GM19023 (cell line): ENCODE data around the gene SLC25A42.
"Not testable (repeated sequence)": the region's sequence is repeated elsewhere in the genome, so short reads cannot be mapped to it uniquely, and the experiment has no call there.

Source experiments
- ATAC-seq: cut with Tn5 transposase; IDR thresholded peaks from one replicate; pipeline ENCODE4 v1.9.1; 2021; ENCODE audit warnings: mild to moderate bottlenecking, moderate library complexity; ENCODE audit not compliant: unreplicated experiment

SLC25A42 gene

DNA sequence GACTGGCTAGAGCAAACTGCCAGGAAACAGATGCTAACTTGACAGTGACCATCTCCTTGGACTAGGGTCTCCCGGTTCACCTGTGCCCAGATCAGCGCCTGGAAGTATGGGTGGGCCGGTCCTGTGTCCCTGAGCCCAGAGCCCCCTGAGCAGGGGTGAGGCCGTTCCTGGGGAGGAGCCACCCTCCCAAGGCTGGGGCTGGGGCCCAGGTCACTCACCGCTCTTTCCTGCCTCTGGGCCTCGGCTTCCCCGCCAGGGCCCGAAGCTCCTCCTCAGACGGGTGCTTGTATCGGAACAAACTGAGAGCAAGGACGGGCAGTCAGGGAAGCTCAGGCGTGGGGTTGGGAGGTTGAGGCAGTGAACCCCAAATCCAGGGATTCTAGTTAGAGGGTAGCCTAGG is 69.1 kb downstream of the SLC25A42 start:
- no peak for ATAC-seq

DNA sequence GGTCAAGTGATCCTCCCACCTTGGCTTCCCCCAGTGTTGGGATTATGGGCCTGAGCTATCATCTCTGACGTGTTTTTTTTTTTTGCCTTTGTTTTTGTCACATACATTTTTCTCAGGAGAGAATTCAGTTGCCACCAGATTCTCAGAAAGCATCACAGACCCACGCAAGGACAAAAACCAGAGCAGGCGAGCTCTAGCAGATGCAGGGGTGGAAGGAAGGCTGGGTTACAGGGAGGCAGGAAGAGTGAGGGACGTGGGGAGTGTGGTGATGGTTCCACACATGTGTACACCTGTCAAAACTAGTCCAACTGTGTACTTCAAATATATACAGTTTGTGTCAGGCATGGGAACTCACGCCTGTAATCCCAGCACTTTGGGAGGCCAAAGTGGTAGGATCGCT is 70.2 kb downstream of the SLC25A42 start:
- ATAC-seq = no peak

DNA sequence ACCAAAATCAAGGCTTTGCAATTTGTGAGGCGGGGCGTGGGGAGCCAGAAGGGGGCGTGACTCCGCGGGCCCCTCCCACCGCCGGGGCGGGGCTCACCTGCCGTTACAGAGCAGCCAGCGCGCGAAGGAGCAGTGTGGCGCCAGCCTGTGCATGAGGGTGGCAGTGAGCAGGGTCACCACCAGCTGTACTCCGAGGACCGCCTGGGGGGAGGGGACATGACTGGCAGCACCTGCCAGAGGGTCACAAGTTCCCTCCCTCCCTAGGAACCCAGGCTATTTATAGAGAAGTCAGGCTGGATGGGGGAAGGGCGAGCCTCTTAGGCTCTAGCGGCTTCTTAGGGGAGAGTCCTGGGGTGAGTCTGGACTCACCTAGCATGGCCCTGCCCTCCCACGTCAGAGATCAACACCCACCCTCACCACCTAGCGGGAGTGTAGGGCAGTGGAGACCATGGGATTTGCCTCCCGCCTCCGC is 70.9 kb downstream of the SLC25A42 start:
- ATAC-seq = no peak

DNA sequence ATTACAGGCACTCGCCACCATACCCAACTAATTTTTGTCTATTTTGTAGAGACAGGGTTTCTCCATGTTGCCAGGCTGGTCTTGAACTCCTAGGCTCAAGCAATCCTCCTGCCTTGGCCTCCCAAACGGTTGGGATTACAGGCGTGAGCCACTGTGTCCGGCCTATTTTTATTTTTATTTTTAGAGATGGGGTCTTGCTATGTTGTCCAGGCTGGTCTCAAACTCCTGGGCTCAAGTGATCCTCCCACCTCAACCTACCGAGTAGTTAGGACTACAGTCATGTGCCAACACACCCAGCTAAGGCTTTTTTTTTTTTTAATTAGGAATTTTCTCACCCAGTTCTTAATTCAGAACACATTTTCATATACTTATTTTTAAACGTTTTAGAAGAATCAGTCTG is 71.9 kb downstream of the SLC25A42 start:
- not testable (repeated sequence) for ATAC-seq

DNA sequence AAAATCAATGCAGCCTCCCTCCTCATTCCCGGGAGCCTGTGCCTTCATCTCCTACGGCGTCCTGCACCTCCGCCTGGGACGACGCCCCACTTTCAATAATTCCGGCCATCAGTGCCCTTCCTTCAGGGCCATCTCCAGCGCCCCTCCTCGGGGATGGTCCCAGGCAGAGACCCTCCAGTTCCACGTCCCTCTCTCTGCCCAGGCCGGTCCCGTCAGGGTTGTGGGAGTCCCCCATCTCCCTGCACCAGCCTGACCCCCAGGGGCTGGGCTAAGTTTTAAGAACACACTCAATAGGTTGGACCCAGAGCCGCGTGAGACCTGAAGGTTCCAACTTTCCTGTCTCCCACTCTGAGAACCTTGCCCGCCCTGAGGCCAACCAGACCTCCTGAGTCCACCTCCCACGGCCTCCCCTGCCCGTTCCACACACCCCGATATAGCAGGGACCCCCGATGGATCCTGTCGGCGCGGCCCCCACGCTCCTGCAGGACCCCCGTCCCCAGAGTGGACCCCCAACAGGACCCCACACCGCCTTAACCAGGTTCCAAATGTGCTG is 73.8 kb downstream of the SLC25A42 start:
- no peak for ATAC-seq

DNA sequence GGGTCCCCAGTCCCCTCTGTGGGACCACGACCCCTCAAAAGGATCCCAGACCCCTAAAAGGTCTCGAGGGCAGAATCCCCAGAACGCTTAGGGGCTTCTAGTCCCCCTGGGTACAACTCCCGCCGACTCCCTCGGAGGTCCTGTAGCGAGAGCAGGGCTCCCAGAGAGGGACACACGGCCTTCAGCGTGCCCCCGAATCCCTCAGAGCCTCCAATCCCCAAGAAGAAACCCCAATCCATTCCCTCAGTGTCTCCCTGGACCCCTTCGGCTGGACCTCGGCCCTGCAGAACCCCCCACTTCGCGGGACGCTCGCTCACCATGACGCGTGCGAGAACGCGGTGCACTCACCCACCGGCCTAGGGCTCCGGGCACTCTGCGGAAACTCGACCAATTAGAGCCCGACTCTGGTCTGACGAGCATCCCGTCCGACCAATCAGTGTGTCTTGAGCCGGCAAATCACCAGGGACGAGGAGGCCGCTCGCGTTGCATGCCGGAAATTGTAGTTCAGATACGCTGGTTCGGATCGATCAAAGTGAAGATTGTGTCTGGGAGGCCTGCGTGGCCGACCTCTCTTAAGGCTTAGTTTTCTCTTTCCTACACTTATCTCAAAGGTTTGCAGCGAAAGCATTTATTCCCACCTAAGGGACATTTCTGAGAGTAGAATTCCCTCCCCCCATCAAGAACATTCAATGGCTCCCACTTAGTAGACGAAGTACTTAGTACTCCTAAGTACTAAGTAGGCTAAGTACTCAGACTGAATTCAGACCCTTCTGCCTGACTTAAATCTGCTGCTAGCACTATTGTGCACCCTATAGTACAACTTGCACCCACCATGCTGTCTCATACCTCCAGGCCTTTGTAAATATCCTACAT is 74.6 kb downstream of the SLC25A42 start, which contains the start of gene TMEM161A:
Gene TMEM161A, minus strand, starts transcription at position 370 of the 873 bp plus-strand sequence. Its CDS starts 50 bp downstream, at position 320.
- ATAC-seq = peak; percentile 99

DNA sequence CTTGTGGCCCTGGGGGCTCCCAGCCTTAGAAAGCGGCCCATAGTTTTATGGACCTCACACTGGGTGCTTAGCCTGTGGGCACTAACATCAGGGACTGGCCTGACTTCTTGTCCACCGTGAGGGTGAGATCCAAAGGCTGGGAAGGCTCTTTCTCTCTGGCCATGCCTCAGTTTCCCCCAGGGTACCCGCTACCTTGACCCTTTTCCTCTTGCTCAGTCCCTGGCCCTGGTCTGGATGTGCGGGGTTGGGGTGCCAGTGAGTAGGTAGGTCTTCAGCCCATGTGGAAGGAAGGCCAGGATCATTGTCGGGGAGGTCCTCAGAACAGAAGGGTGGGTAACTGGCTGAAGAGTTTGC is 76.1 kb downstream of the SLC25A42 start:
- no peak for ATAC-seq

DNA sequence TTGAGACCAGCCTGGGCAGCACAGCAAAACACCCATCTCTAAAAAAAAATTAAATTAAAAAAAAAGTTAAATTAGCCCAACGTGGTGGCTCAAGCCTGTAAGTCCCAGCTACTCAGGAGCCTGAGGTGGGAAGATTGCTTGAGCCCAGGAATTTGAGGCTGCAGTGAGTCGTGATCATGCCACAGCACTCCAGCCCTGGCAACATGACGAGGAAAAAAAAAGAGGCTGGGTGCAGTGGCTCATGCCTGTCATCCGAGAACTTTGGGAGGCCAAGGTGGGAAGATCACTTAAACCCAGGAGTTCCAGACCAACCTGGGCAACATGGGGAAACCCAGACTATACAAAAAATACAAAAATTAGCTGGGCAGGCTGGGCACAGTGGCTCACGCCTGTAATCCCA is 76.7 kb downstream of the SLC25A42 start:
- ATAC-seq = no peak

DNA sequence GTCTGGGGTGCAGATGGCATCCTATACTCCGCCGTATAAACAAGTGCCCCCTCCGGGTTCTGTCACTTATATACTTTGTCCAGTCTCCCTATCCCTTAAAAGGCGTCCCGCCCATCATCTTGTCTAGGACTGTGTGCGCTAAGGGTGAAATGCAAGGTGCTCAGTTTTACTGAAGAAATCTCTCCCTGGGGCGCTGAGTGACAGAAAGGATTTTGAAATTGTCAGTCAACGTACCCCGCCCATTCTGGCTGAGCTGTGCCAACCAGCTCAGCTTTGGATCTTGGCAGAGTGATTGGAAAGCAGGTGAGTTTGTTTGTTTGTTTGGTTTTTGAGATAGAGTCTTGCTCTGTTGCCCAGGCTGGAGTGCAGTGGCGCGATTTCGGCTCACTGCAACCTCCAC is 78.6 kb downstream of the SLC25A42 start:
- no peak for ATAC-seq

DNA sequence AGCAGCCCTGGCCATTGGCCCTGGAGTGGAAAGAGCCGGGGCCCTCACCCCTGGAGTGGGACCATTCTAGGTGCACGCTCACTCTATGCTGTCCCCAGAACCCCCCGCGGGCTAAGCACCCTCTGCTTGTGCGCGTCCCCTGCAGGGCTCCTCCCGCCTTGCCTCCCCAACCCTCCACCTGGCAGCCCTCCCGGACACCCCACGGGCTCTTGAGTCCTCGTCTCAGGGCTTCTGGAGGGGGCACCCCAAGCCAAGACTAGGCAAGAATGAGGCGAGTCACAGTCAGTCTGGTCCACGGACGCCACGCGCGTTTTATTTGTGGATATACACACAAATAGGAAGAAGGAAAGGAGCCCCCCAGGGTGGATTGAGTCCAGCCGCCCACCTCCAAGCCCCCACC is 81.5 kb downstream of the SLC25A42 start:
- no peak for ATAC-seq

DNA sequence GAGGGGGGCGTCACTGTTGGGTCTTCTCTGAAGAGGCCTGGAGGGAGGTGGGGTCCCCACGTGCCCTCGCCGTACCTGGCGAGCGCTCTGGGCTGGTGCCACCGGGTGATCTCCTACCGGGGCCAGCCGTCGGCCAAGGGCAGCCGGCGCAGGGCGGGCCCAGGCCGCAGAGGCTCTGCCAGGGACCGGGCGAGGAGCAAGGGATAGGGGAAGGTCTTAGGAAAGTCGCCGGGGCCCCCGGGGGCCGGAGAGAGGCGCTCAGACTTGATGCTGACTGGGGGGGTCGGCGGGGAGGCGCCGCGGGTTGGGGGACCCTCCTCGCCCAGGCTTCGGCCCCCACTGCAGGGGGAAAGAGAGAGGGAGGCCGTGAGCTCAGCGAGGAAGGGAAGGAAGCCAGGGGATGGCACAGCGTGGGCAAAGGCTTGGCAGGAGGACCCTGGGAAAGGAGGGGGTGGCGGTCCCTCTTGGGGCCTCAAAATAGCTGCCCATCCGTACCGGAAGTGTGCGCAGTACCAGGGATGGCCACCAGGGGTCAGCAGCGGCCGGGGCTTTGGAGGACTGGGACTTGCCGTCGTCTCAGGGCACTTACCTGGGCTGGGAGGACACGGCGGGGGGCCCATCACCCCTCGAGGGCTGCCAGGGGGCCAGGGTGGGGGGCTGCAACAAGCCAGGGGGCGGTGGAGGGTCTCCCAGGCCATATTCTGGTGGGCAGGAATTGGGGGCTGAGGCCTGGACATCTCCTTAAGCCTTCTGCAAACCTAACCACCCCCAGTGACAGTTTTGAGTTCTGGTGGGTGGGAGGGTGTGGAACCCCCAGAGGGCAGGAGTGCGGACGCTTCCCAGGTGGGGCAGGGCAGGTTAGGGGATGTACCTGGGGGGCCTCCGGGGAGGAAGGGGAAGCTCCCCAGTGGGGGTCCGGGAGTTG is 82.2 kb downstream of the SLC25A42 start:
- ATAC-seq = no peak

DNA sequence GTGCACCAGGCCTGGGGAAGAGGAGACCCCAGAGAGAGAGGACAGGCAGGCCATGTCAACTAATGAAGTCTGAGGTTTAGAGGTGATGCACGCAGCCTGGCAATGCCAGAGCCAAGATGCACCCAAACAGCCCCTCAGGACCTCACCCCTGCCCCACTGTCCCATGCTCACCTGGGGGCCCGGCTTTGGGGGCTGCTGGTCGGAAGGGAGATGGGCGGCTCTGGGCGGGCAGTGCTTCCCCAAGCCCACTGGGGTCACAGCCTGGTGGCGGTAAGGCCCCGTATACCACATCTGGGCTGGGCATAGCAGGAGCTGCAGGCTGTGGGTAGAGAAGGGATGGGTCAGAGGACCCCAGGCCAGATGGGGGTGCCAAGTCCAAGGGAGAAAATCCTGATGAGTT is 83.1 kb downstream of the SLC25A42 start:
- ATAC-seq = no peak

DNA sequence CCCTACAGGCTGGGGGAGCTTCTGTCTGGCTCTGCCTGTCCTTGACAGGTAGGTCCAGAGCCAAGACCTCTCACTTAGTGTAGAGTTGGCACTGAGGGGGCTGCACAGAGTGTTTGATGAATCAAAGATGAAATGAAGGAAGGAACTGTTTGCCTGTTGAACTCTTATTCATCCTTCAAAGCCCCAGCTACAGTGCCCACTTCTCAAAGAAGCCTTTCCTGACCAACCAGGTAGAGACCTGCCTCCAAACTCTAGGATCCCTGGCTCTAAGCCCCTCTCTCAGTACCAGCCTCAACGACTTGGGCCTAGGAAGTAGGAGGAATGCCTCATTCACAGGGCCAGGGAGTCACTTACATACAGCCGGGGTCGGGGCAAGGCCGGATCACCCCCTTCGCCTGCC is 83.5 kb downstream of the SLC25A42 start:
- no peak for ATAC-seq

DNA sequence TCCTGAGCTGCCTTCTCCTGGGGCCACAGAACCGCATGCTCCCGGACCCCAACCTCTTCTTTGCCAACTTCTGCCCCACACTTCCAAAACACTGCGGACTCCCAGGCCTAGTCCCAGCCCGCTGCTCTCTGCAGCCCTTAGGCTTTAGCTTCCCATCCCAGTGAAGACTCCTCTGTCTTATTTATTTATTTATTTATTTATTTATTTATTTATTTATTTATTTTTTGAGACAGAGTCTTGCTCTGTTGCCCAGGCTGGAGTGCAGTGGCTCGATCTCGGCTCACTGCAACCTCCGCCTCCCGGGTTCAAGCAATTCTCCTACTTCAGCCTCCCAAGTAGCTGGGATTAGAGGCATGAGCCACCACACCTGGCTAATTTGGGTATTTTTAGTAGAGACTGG is 84.7 kb downstream of the SLC25A42 start:
- not testable (repeated sequence) for ATAC-seq

DNA sequence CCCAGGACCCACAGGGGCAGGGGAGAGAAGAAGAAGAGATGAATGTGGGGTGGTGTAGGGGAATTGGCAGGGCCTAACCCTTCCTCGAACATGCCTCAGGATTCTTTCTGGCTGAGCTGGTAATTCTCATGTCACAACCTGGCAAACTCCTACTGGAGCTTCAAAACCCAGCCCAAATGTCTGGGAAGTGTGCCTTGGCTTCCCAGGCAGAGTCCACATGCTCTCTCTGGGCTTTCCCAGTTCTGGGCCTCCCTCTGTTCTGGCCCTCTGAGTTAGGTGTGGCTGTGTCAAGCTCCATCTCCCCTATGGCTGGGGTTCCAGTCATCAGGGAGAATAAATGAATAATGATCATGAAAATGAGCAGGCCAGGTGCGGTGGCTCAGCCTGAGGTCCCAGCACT is 85.6 kb downstream of the SLC25A42 start:
- no peak for ATAC-seq

DNA sequence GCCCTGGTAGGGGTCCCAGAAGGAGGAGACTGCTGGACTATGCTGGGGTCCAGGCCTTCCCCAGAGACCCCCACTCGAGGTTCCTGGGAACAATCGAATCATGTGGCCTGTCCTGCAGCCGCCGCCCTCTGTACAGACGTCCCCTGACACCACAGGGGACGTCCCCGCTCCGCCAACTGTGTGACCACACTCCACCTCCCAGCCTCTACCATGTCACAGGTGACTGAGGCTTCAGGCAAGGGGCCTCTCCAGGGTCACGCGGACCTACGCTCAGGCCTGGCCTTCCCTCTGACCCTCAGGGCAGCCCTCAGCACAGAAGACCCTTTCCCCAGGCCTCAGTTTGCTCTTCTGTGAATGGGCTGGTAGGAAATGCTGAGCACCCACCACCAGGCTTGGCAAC is 87.6 kb downstream of the SLC25A42 start:
- ATAC-seq = peak; percentile 47

DNA sequence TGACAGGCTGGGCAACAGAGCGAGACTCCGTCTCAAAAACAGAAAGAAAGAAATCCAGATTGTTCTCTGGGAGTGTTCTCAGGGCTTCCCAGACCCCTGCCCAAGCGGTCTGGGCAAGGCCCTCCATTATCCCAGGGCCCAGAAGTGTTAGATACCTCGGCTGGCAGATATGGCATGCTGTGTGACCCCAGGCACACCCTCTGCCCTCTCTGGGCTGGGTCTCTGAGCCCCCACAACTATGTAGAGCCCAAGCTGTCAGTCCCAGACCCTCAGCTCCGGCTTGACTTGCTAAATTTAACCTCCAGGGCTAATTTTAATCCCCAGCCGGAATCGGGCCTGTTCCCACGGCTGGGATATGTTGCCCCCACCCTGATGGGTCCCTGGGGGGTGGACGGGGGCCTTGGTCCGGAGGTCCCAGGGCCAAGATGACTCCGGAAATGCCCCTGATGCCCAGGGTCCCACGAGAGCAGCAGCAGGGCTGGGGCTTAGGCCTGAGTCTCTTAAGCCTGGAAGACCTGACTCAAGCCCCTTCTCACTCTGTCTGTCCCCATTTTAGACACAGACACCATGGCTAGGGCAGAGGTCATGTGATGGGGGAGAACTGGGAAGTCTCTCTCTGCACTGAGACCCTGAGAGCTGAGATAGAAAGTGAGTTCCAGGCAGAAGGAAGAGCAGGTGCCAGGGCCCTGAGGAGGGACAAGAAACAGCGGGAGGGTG is 89.0 kb downstream of the SLC25A42 start:
- ATAC-seq = no peak

DNA sequence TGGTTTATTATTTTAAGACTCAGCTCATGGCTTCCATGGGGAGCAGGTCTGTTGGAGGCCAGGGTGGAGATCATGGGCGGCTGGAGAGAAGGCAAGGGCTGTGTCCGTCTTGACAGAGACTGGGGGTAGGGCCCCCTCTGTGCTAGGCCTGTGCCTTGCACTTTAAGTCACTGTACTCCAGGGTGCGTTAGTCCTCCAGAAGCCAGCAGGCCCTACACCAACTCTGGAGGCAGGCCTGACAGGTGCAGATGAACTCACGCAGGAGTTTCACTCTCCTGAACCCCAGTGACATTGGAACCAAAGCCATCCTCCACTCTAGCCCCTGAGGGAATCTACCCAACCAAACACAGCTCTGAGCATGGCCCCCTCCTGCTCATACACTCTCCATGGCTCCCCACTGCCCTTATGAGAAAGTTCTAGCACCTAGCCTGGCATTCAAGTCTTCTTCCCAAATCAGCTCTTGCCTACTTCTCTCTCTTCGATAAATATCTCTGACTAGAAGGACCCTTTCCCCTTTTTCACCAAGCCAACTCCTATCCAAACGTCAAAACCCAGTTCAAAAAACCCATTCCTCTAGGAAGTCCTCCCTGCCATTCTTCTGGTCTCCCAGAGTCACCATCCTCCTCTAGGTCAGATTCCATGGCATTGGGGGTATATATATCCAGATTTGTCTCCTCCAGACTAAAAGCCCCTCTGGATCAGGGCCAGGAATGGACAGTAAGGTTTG is 91.1 kb downstream of the SLC25A42 start:
- no peak for ATAC-seq

DNA sequence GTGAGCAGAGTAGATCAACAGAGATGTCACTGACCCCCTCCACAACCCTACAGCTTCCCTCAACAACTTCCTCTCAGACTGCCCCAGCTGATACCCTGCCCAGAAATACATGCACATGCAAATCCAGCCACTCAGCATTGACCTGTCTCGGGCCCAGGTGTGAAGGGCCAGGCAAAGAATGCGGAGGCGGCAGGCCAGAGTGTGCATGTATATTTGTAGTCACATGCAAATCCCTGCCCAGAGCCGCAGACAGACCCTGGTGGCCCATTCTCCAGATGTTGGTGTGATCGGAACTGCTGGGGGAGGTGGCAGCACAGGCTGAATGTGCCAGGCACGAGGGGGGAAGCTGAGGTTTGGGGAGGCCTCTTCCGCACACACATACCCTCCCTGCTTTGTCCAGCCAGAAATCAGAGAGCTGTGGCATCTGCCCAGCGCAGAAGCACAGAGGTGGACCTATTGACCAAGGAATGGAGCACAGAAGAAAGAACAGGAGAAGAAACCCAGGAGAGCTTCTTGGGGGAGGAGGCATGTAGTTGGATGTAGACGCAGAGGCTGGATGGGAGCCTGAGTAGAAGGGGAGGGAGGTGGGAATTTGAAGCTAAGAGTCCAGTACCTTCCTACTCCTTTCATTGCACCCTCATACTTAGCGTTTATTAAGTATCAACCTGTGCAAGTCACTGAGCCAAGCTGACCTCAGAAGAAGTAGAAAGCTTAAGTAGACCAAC is 91.9 kb downstream of the SLC25A42 start:
- peak; percentile 69 for ATAC-seq
